Measurements from ENCODE around the gene APOL1. TPM values are rescaled to one million over a fixed set of nuclear protein-coding genes. Genes with fewer than 3 reads are reported as not detected.

Gene APOL1
- total RNA-seq, 1 experiment from 2014 or later, result 0.12 TPM

DNA sequence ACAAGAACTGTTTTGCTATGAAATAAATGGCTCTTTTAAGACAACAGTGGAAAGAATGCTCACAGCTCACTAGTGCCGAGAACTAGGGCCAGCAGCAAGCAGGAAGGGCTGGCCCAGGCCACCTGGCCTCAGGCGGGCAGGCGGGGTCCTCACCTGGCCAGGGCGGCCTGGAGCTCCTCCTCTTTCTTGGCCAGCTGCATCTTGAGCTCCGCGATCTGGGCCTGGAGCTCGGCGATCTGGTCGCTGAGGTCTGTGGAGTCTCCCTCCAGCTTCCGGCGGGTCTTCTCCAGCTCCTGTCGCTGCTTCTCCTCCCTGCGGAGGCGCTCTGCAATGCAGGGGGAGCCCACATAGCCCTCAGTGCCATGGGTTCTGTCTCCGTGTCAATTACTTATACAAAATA is 43.8 kb downstream of the APOL1 start:
- no peak overlapping the region for H3K4me3 ChIP-seq
- no peak for DNase-seq

DNA sequence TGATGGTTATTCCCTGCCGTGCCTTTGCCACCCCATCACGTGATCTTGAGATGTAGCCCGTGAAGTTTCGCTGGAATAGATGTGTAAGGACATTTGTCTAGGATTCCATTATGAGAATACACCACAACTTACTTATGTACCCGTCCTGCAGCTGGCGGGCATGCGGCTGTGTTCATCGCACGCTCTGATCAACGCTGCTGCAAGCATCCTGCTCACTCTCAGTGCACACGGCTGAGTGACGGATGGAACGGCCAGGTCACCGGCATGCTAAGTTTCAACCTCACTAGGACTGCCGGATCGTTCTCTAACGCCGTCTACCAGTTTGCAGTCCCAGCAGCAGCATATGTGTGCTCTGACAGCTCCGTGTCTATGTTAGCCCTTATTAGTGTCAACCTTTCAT is 44.6 kb downstream of the APOL1 start:
- Histone ChIP-seq H3K4me3 (no peak overlapping the region), H3K4me1 (no peaks in the 10 kb centered on the region), H3K36me3 (peaks cover 95% of the 10 kb centered on the region), H3K9me3 (replicated peaks) (no peaks in the 10 kb centered on the region), H3K27ac (no peak overlapping the region), H3K27me3 (no peaks in the 10 kb centered on the region)
- no peak for DNase-seq

More for the DNA sequence above, 43.8 kb downstream of the APOL1 start:
- Histone ChIP-seq H3K9me3 (replicated peaks) (no peaks in the 10 kb centered on the region), H3K27ac (no peak overlapping the region), H3K36me3 (peaks cover 96% of the 10 kb centered on the region), H3K27me3 (no peaks in the 10 kb centered on the region), H3K4me1 (no peaks in the 10 kb centered on the region)

DNA sequence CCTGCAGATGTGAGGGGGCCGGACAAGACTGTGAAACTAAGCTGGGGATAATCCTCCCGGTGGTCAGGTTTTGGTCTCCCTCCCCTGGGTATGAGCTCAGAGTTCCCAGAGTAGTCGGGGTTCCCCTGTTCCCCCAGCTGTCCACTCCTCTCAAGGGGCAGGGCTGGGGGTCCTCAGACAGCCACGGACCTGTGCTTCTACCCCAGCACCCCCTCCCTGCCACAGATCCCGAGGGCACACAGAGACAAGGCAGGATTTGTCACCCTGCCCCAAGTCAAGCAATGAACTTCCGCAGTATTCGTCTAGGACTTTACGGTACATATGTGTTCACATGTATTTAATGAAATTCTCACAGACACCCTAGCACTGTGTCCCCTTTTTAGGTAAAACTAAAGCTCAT is 45.2 kb downstream of the APOL1 start:
- Histone ChIP-seq H3K36me3 (peaks cover 91% of the 10 kb centered on the region), H3K9me3 (replicated peaks) (no peaks in the 10 kb centered on the region), H3K4me3 (no peak overlapping the region), H3K27ac (no peak overlapping the region), H3K4me1 (no peaks in the 10 kb centered on the region), H3K27me3 (no peaks in the 10 kb centered on the region)
- no peak for DNase-seq

DNA sequence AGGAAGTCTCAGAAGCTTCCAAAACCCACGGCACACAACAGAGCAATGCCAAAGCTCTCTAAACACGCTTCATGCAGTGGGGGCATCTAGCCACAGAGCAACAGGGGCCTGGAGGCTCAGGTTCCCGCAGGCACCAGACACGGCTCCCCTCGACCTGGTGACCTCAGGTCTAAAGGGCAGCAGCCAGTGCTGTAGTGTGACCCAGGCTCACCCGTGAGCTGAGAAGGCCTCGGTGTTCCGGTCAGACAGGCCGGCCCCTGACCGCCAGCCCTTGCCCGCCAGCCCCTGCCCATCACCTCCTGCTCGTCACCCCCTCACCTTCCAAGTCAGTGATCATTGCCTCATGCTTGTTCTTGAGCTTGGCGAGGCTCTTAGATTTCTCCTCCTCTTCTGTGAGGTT is 45.7 kb downstream of the APOL1 start:
- Histone ChIP-seq H3K4me1 (no peaks in the 10 kb centered on the region), H3K27ac (no peak overlapping the region), H3K9me3 (replicated peaks) (no peaks in the 10 kb centered on the region), H3K4me3 (no peak overlapping the region), H3K27me3 (no peaks in the 10 kb centered on the region), H3K36me3 (peaks cover 90% of the 10 kb centered on the region)
- DNase-seq, result no peak

DNA sequence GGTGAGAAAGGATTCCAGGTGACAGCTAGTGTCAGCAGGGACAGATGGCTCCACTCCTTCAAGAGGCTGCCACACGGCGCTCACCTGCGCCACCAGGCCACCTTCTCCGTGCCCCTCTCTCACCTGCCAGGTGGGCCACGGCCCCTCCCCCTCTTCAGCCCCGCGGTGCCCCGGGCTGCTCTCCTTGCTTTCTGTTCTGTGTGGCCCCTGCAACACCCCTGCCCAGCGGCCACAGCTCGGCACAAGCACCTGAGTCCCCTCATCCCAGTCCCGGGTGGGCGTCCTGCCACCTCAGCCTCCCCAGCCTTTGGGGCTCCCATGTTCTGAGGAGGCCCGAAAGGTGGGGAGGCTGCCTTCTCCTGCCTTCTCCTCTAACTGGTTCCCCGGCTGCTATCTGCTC is 46.4 kb downstream of the APOL1 start:
- no peaks in the 10 kb centered on the region for H3K27me3 ChIP-seq
- H3K4me1 ChIP-seq, result no peaks in the 10 kb centered on the region

DNA sequence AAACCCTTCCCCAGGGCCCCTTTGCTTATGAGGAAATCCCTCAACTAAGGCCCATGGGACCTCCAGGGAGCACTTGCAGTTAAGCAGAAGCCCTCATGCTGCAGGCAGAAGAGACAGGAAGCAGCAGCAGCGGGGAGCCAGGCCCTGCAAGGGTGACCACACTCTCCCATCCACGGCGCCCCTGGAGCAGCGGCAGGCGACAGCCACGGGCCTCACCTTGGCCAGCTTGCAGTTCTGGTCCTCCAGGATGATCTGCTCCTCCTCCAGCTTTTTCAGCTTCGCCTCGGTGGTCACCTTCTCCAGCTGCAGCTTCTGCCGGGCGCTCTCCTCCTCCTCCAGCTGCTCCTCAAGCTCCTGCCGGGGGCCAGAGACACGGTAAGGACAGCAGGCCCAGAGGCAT is 47.0 kb downstream of the APOL1 start:
- no peaks in the 10 kb centered on the region for H3K9me3 ChIP-seq (replicated peaks)
- no peaks in the 10 kb centered on the region for H3K4me1 ChIP-seq
- DNase-seq, result no peak
- no peak overlapping the region for H3K27ac ChIP-seq
- no peaks in the 10 kb centered on the region for H3K27me3 ChIP-seq
- H3K4me3 ChIP-seq, result no peak overlapping the region
- peaks cover 88% of the 10 kb centered on the region for H3K36me3 ChIP-seq

More for the DNA sequence above, 46.4 kb downstream of the APOL1 start:
- Histone ChIP-seq H3K27ac (no peak overlapping the region), H3K36me3 (peaks cover 88% of the 10 kb centered on the region), H3K9me3 (replicated peaks) (no peaks in the 10 kb centered on the region), H3K4me3 (no peak overlapping the region)
- no peak for DNase-seq

DNA sequence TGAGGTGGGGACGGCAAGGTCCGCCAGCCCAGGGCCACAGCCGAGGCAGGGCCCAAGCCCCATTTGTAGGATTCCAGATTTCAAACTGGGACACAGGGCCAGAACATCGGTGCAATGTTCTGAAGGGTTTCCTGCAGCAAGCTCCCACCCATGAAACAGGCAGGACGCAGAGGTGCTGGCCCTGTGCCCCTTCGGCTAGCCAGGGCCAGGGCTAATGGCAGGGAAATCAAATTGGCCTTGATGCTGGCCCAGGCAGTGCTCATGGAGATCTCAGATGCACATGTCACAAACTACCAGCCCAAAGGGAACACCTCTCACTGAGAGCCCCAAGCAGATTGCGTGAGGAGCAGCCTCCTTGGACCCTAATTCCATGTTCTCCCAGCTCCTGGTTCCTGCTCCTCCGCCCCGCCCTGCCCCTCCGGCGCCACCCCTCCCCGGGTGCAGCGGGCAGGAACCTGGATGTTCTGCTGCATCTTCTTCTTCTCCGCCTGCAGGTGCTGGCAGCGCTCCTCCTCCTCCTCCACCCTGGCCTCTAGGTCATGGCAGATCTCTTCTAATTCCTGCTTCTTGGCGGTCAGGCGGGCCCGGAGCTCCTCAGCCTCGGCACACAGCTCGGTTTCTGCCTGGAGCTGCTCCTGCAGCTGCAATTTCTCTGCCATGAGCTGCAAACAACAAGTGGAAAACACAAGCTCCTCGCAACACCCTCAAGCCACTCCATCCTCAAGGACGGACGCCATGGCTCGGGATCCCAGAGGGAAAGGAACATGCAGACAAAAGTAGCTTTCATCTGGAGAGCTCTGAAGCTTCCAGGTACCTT is 47.7 kb downstream of the APOL1 start:
- Histone ChIP-seq H3K4me1 (no peaks in the 10 kb centered on the region), H3K4me3 (no peak overlapping the region), H3K27me3 (no peaks in the 10 kb centered on the region), H3K27ac (no peak overlapping the region), H3K9me3 (replicated peaks) (no peaks in the 10 kb centered on the region), H3K36me3 (peaks cover 86% of the 10 kb centered on the region)
- DNase-seq, result no peak

DNA sequence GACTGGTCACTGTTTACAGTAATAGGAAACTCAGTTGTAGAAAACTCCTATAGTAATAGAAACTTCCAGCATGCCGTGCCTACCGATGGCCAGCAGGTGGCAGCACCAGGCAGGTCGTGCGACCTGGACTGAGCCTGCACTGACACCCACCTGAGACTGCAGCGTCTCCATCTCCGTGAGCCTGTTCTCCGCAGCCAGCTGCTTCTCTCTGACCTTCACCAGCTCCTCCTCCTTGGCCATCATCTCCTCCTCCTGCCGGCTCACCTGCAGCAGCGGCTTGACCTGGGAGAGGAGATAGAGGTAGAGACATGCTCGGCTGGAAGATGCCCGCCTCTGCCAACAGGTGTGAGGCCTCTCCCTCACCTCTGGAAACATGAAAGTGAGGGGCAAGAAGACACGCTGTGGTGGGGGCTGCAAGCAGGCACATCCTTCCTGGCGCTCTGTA is 48.5 kb downstream of the APOL1 start:
- Histone ChIP-seq H3K27me3 (no peaks in the 10 kb centered on the region), H3K36me3 (peaks cover 85% of the 10 kb centered on the region), H3K27ac (no peak overlapping the region), H3K4me1 (no peaks in the 10 kb centered on the region), H3K4me3 (no peak overlapping the region), H3K9me3 (replicated peaks) (no peaks in the 10 kb centered on the region)
- DNase-seq, result peak; percentile 54 to 72

DNA sequence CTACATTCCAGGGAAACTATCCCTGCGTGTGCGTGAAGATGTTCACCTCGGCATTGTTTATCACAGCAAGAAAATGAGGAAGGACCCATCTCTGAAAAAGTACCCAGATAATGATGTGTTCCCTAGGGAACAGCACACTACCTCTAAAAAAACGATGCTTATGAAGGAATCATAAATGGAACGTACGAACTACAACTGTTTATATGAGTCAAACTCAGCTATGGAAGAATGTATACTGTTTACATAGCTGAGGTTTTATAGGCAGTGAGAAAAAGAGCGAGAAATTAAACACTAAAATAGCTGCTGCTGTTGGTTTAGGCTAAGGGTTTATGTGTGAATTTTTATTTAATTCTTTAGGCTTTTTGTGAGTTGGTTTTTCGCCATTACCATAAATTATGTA is 48.9 kb downstream of the APOL1 start:
- Histone ChIP-seq H3K9me3 (replicated peaks) (no peaks in the 10 kb centered on the region), H3K4me1 (no peaks in the 10 kb centered on the region), H3K27ac (no peak overlapping the region), H3K27me3 (no peaks in the 10 kb centered on the region), H3K36me3 (peaks cover 81% of the 10 kb centered on the region), H3K4me3 (no peak overlapping the region)
- no peak for DNase-seq

DNA sequence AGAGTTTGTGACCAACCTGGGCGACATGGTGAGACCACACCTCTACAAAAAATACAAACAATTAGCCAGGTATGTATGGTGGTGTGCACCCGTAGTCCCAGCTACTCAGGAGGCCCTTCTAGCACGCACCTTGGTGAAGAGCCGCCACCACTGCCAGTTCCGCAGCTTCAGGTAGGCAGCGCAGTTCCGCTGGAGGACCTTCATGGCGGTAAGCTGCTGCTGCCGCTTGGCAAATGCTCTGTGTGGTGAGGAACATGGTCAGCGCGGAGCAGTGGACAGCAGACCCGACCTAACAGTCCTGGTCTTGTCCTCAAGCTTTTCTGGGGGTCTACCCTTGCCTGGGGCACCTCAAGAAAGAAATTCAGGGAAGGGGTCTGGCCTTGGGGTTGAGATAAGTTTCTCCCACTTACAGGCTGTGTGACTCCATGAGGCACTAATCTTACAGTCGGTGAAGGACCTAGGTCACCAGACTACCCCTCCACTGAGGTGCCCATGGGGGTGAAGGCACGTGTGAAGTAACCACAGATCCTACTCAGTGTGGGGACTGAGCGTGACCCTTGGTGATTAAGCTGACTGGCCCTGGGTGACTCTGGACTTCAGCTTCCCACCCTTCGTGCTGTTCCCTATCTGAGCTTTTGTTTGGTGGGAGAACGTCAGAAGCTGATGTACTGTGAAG is 49.6 kb downstream of the APOL1 start:
- no peaks in the 10 kb centered on the region for H3K9me3 ChIP-seq (replicated peaks)
- H3K36me3 ChIP-seq, result peaks cover 79% of the 10 kb centered on the region
- no peak overlapping the region for H3K4me3 ChIP-seq
- no peaks in the 10 kb centered on the region for H3K27me3 ChIP-seq
- no peak for DNase-seq
- no peaks in the 10 kb centered on the region for H3K4me1 ChIP-seq
- no peak overlapping the region for H3K27ac ChIP-seq

DNA sequence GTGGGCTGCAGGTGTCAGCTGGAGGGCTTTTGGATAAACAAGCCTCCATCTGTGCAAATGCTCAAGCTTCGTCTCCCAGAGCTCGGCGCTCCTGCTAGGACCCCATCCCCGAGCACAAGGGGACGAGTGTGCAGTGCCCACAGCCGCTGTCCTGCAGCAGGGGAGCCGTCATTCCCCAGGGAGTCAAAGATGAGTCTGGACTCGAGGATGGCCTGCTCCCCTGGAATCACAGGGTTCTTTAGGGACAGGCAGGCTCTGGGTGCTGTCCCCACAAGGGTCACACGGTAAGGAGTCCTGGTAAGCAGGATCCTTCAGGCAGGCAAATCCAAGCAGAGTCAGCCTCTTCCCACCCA is 50.2 kb downstream of the APOL1 start:
- Histone ChIP-seq H3K4me3 (no peak overlapping the region), H3K27me3 (no peaks in the 10 kb centered on the region), H3K9me3 (replicated peaks) (no peaks in the 10 kb centered on the region), H3K27ac (no peak overlapping the region), H3K4me1 (no peaks in the 10 kb centered on the region), H3K36me3 (peaks cover 74% of the 10 kb centered on the region)
- no peak for DNase-seq

DNA sequence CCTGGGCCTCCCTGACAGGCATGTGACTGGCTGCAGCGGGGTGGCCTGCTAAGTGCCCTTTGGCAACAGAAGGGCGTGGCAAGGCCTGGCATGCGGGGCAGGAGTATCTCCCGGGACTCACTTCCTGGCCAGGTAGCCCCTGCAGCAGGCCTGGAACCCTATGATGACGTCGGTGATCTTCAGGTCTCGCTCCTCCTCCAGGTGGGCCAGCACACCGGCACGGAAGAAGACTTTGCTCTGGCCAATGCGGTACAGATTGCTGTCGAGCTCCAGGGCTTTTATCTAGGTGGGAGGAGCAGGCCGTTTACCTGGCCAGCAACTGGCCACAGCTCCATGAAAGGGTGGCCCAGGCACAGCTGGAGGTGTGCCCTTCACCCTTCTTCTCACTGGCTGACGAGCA is 50.9 kb downstream of the APOL1 start:
- no peak overlapping the region for H3K4me3 ChIP-seq
- no peak for DNase-seq
- H3K27me3 ChIP-seq, result no peaks in the 10 kb centered on the region
- H3K4me1 ChIP-seq, result no peaks in the 10 kb centered on the region
- no peak overlapping the region for H3K27ac ChIP-seq
- peaks cover 73% of the 10 kb centered on the region for H3K36me3 ChIP-seq
- no peaks in the 10 kb centered on the region for H3K9me3 ChIP-seq (replicated peaks)

DNA sequence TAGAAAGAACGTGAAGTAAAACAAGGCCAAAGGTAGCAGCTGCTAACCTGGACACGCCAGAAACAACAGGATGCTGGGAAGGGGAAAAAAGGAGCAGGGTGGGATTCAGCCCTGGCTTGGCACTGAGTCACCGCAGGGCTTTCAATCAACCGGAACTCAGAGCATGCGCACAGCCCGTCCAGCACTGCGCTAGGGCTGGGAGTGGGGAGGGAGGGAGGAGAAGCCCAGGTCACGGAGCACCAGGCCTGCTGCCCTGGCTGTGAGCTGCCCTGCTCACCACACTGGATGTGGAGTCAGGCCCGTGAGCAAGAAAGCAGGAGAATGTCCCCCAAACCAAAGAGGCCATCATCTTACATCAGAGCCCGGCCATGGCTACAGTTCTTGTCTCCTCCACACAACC is 51.5 kb downstream of the APOL1 start:
- no peaks in the 10 kb centered on the region for H3K9me3 ChIP-seq (replicated peaks)
- no peak overlapping the region for H3K27ac ChIP-seq
- no peak for DNase-seq
- peaks cover 74% of the 10 kb centered on the region for H3K36me3 ChIP-seq
- no peaks in the 10 kb centered on the region for H3K4me1 ChIP-seq
- H3K27me3 ChIP-seq, result no peaks in the 10 kb centered on the region
- H3K4me3 ChIP-seq, result no peak overlapping the region

DNA sequence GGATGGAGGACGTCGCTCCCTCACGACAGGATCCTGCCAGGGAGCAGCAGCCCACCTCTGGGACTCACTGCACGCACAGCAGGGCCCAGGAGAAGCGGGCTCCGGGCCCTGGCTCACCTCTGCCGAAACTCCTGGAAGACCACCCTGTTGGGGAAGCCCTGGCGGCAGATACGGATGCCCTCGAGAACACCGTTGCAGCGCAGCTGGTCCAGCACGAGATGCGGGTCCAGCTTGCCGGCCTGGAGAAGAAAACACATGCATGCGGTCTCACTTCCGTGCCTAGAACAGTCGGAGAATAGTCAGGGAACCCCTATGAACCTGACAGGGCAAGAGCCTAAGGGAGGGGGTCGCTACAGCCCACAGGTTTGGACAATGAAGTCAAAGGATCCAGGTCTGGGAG is 52.9 kb downstream of the APOL1 start:
- H3K36me3 ChIP-seq, result peaks cover 72% of the 10 kb centered on the region
- H3K4me3 ChIP-seq, result no peak overlapping the region
- no peaks in the 10 kb centered on the region for H3K27me3 ChIP-seq
- no peak for DNase-seq
- H3K27ac ChIP-seq, result no peak overlapping the region
- H3K4me1 ChIP-seq, result peaks cover under 1% of the 10 kb centered on the region; the same call in 1 of the 2 replicates
- no peaks in the 10 kb centered on the region for H3K9me3 ChIP-seq (replicated peaks)

DNA sequence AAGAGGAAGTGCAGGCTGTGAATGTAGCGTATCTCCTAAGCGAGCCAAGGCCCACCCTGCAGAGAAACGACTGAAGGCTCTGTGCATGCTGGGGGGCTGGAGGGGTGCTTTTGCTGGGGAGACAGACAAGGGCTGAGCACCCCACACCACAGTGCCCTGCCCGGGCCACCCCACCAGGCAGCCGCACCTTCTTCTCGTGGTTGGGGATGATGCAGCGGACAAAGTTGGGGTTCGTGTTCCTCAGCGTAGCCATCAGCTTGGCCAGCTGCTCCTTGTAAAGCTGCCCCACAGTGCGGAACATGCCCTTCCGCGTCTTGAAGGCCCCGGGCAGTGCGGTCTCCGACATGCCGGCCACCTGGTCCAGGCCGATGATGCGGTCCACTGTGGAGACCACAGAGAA is 53.3 kb downstream of the APOL1 start:
- H3K36me3 ChIP-seq, result peaks cover 72% of the 10 kb centered on the region
- no peak overlapping the region for H3K4me3 ChIP-seq
- no peak overlapping the region for H3K27ac ChIP-seq
- no peaks in the 10 kb centered on the region for H3K27me3 ChIP-seq
- H3K9me3 ChIP-seq (replicated peaks), result no peaks in the 10 kb centered on the region
- peaks cover 5% of the 10 kb centered on the region; the same call in 1 of the 2 replicates for H3K4me1 ChIP-seq
- DNase-seq, result no peak
